SIG-M5 treated with dmso at 0.1 percent for 504 hours (cell line): ENCODE measurements around the gene THSD7B.
"Not testable (repeated sequence)": the region's sequence is repeated elsewhere in the genome, so short reads cannot be mapped to it uniquely, and the experiment has no call there.

Experiments used
- DNase-seq: peaks from one replicate; lab custom pipeline; 2025; ENCODE audit not compliant: unreplicated experiment; lab: John Stamatoyannopoulos, UW

Gene THSD7B

DNA sequence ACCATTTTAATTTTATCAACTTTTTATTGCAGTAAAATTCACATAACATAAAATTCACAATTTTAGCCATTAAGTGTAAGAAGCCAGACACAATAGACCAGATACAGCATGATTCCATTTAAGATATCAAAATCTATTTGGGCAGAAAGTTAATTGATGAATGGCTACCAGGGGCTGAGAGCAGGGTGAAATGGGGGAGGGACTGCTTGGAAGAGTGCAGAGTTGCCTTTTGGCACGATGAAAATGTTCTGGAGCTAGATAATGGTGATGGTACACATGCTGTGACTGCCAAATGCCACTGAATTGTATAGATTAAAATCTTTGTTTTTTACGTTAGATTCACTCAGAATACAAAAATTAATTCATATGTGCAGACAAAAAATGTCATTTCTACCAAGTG, 909.6 kb downstream of the THSD7B start:
- no peak for DNase-seq

GRCh38 chr2:137675584-137676327, 910.4 kb downstream of the THSD7B start:
- peak; percentile 45 for DNase-seq

GRCh38 chr2:137676346-137676745, 911.0 kb downstream of the THSD7B start:
- DNase-seq = no peak

DNA sequence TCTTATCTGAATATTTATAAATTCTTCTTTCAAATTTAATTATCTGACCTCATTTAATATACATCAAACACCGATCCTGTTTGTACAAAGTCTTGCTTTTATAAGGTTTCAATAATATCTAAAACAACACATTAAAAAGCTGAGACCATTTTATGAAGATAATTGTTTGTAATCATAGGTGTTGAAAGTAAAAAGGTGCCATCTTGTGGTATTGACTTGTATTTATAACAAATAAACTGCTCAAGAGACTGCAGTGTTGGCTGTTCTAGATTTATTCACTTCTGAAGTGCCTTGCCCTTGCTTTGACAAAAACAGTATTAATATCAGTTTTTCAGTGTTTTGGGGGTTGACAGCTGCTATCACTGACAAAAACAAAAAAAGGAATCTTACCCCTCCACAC, 912.1 kb downstream of the THSD7B start:
- DNase-seq = no peak

GRCh38 chr2:137689549-137689948, 924.2 kb downstream of the THSD7B start:
- no peak for DNase-seq

- DNase-seq = no peak
Observed at GRCh38 chr2:137693534-137693933, 928.2 kb downstream of the THSD7B start.

DNA sequence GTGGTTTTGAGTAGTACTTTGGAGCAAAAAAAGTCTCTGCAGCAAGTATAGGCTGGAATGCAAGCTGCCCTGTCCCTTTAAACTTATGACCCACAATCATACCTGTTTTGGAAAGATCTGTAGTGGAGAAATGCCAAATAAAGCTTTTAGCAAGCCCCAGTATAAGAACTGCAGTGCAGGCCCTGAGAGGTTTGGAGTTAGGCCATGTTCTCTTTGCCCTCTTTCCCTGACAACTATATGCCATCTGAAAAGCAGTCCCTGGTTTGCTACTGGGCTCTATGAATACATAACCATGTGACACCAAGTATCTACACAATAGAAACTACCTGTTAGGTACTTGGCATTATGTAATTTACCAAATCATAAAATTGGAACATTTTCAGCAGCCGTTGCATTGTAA, 931.6 kb downstream of the THSD7B start:
- DNase-seq = no peak

GRCh38 chr2:137700250-137700649, 934.9 kb downstream of the THSD7B start:
- DNase-seq = not testable (repeated sequence)

DNA sequence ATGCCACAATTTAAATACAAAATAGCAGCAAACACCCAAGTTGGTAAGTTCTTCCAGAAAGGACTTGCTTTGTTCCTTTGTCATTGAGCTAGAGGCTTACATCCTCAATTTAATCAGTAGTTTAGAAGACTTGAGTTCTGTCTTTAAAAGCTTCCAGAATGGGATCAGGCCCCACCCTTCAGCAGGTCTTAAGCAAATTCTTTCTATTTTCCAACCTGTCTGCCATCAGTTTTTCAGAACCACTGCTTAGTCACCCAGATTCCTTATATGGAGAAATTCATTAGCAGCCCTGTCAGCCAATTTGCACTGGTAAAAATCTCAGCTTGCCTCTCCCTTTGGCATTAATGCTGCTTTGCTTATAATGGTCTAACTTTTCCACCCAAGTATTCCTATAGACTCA, 935.3 kb downstream of the THSD7B start:
- DNase-seq = no peak

GRCh38 chr2:137705296-137705695, 940.0 kb downstream of the THSD7B start:
- DNase-seq = no peak

- peak; percentile 51 for DNase-seq
Observed at GRCh38 chr2:137706786-137707613, 941.7 kb downstream of the THSD7B start.

DNA sequence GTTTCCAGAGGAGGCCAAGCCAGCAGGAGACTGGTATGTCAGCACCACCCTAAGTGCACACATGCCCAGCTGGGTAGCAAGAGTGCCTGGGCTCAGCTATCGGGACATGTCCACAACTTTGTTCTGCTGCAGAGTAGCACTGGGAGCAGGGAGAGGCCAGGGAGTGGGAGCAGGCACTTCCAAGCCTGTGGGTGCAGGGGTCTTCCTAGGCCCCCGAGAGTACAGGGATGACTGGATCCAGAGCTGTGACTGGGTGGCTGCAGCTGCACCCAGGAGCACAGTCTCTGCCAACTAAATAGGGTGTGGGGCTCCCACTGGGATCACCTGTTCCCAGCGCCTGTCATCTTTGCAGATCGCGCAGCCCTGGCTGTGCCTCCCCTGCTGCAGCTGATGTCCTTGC, 943.0 kb downstream of the THSD7B start:
- no peak for DNase-seq

DNA sequence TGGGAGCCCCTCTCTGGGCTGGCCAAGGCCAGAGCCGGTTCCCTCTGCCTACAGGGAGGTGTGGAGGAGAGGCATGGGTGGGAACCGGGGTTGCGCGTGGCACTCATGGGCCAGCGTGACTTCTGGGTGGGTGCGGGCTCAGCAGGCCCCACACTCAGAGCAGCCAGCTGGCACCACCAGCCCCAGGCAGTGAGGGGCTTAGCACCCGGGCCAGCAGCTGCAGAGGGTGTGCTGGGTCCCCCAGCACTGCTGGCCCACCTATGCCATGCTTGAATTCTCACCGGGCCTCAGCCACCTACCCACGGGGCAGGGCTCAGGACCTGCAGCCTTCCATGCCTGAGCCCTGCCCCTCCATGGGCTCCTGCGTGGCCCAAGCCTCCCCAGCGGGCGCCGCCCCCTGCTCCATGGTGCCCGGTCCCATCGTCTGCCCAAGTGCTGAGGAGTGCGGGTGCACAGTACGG, 950.4 kb downstream of the THSD7B start:
- DNase-seq = no peak

DNA sequence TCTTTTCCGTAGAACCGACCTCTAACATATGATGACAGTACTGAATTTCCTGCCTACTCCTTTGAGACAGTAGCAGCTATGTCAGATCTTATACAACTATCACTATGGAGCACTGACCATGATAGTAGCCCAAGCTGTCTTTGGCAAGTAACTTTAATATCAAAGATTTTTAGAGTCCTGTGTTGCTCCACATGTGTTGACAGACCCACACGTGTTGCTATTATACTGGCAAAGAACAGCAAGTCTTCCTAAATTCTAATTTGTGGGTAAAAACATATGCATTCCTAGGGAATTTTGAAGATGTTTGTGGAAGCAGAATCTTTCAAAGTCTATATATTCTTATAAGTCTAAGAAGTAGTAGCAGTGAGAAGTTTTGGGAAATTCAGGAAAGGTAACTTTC, 953.4 kb downstream of the THSD7B start:
- DNase-seq = no peak

GRCh38 chr2:137721733-137722132, 956.4 kb downstream of the THSD7B start:
- no peak for DNase-seq

GRCh38 chr2:137724912-137725311, 959.6 kb downstream of the THSD7B start:
- DNase-seq = no peak
